ENCODE measurements around the gene KRTAP16-1. TPM values are rescaled to one million over a fixed set of nuclear protein-coding genes. Genes with fewer than 3 reads are reported as not detected.
"Not testable (repeated sequence)": the region's sequence is repeated elsewhere in the genome, so short reads cannot be mapped to it uniquely, and the experiment has no call there.

KRTAP16-1 gene
- total RNA-seq, 1 experiment from 2014 or later, result not detected

DNA sequence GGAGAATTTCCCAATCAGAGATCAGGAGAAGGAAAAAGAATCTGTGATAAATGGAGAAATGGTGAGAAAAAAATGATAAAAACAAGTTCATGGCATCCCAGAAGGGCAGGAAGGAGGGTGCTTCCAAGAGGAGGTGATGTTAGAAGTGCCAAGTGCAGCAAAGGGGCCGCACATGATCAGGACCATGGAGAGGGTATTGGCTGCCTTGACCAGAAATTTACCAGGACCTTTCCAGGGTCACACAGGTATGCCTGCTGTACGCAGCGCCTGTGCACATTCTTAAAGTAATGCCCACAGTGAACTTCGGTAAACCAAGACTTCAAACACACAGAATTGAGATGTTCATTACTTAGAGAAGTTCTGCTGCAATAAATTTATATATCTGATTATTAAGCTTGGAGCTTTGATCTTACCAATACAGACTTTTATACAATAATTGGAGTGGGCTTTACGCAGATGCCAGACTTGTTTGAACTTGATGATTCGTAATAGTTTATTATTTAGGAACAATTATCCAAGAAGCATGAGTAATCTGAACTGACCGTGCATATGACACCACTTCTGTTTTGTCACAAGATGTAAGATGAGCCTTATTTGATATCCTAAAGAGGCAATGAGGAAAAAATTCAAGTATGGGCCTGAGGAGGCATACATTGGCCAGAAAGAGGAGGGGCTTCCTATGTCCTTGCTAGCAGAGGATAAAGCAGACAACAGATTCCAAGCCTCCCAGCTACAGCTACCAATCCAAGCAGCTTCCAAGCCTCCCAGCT lies 43.7 kb upstream of the KRTAP16-1 start:
- H3K4me3 ChIP-seq (ENCODE audit: low read length), result no peak overlapping the region
- no peak overlapping the region for H2AFZ ChIP-seq (ENCODE audit: low read length)
- intact Hi-C loops (cut with micrococcal nuclease), result no loop called here
- H3K27ac ChIP-seq (ENCODE audit: low read length), result no peak overlapping the region
- H4K20me1 ChIP-seq (ENCODE audit: low read length), result no peaks in the 10 kb centered on the region
- no peak for TF ChIP-seq EZH2 (IDR thresholded peaks at IDR 0.05; ENCODE audit: low read length, unreplicated experiment)
- no peak for TF ChIP-seq EZH2phosphoT487 (IDR thresholded peaks at IDR 0.05; ENCODE audit: borderline replicate concordance, low read length)
- TF ChIP-seq, protein P1, sequence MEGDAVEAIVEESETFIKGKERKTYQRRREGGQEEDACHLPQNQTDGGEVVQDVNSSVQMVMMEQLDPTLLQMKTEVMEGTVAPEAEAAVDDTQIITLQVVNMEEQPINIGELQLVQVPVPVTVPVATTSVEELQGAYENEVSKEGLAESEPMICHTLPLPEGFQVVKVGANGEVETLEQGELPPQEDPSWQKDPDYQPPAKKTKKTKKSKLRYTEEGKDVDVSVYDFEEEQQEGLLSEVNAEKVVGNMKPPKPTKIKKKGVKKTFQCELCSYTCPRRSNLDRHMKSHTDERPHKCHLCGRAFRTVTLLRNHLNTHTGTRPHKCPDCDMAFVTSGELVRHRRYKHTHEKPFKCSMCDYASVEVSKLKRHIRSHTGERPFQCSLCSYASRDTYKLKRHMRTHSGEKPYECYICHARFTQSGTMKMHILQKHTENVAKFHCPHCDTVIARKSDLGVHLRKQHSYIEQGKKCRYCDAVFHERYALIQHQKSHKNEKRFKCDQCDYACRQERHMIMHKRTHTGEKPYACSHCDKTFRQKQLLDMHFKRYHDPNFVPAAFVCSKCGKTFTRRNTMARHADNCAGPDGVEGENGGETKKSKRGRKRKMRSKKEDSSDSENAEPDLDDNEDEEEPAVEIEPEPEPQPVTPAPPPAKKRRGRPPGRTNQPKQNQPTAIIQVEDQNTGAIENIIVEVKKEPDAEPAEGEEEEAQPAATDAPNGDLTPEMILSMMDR (conservative IDR thresholded peaks at IDR 0.05; ENCODE audit: low read depth, low read length), result no peak
- BruUV-seq (replicated peaks), result no TSS peak
- no peaks in the 10 kb centered on the region for H3K4me1 ChIP-seq (ENCODE audit: insufficient read depth, low read length)
- H3K27me3 ChIP-seq (ENCODE audit: low read length), result no peaks in the 10 kb centered on the region
- H3K9me3 ChIP-seq (ENCODE audit: low read length), result no peaks in the 10 kb centered on the region
- POLR2A ChIA-PET (ENCODE audit: unreplicated experiment), result no interaction called here
- H3K9ac ChIP-seq (ENCODE audit: low read length), result no peak overlapping the region
- CTCF ChIA-PET, result no interaction called here
- H3K36me3 ChIP-seq (ENCODE audit: low read depth, low read length), result no peaks in the 10 kb centered on the region
- no peaks in the 10 kb centered on the region for H3F3A ChIP-seq (ENCODE audit: low read length, unreplicated experiment)
- ATAC-seq (peak; percentile 64), DNase-seq (no peak)
- no peaks in the 10 kb centered on the region for H3K9me2 ChIP-seq (replicated peaks; ENCODE audit: low read length)
- H3K79me2 ChIP-seq (ENCODE audit: low read length), result no peaks in the 10 kb centered on the region
- H3K4me2 ChIP-seq (ENCODE audit: low read length), result no peak overlapping the region

DNA sequence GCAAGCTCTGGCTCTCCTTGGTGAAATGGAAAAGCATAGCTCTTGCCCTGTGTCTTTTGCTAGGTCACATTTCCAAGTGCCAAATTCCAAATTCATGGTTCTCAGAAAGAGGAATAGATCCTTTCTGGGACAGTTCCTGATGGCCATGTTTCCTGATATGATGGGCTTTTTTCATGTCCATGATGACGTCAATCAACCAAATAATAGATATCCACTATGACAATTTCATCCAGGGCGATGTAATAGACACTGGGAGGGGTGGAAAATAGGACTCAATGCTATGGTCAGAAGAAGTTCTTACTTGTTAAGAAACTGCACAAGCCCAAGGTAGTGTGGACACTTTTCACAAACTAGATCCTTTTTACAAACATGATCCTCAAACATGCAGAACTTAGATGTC lies 42.1 kb upstream of the KRTAP16-1 start:
- H3K9me2 ChIP-seq (replicated peaks; ENCODE audit: low read length), result no peaks in the 10 kb centered on the region
- CTCF ChIA-PET, result no interaction called here
- no TSS peak for BruUV-seq (replicated peaks)

DNA sequence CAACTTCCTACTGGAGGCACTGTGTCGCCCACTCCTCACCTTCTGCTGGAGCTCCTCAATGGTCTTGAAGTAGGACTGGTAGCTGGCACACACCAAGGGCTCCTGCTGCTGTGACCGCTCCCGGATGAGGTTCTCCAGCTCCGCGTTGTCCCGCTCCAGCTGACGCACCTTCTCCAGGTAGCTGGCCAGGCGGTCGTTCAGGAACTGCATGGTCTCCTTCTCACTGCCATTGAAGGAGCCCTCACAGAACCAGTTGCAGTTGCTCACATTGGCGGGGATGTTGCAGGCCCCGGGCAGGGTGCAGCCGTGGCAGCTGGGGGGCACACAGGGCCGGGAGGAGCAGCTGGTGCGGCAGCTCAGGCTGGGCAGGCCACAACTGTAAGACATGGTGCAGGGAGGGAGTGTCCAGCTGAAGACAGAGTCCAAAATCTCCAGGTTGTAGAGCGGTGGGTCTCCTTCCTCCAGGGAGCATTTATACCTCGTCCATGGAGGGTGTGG lies 41.3 kb upstream of the KRTAP16-1 start, which contains the start of gene KRT33A:
KRT33A (minus strand) TSS at position 448 of the 498 bp plus-strand sequence; CDS start at position 387, 61 bp downstream.
- H3K9me2 ChIP-seq (replicated peaks; ENCODE audit: low read length); CTCF ChIA-PET; H3K4me2 ChIP-seq (ENCODE audit: low read length); H3K79me2 ChIP-seq (ENCODE audit: low read length); H3K36me3 ChIP-seq (ENCODE audit: low read depth, low read length); DNase-seq; H4K20me1 ChIP-seq (ENCODE audit: low read length); H3K4me1 ChIP-seq (ENCODE audit: insufficient read depth, low read length); H3K27me3 ChIP-seq (ENCODE audit: low read length); H3F3A ChIP-seq (ENCODE audit: low read length, unreplicated experiment); H2AFZ ChIP-seq (ENCODE audit: low read length); ATAC-seq; H3K9me3 ChIP-seq (ENCODE audit: low read length); BruUV-seq (replicated peaks); H3K4me3 ChIP-seq (ENCODE audit: low read length); intact Hi-C loops (cut with micrococcal nuclease); H3K27ac ChIP-seq (ENCODE audit: low read length); H3K9ac ChIP-seq (ENCODE audit: low read length): not testable (repeated sequence)
- POLR2A ChIA-PET (ENCODE audit: unreplicated experiment), result interaction anchor here (0.6 kb wide), 1 partner anchor 178 kb away, joined by 3 read pairs; no protein-coding TSS in a partner anchor

More for the DNA sequence above, 42.1 kb upstream of the KRTAP16-1 start:
- POLR2A ChIA-PET (ENCODE audit: unreplicated experiment), result interaction anchor here (0.6 kb wide), 1 partner anchor 18 kb away, joined by 3 read pairs; the partner anchor contains the start of gene KRT33B
- DNase-seq (no peak), ATAC-seq (no peak)
- Histone ChIP-seq H3K79me2 (ENCODE audit: low read length) (no peaks in the 10 kb centered on the region), H3K9ac (ENCODE audit: low read length) (no peak overlapping the region), H3F3A (ENCODE audit: low read length, unreplicated experiment) (no peaks in the 10 kb centered on the region), H3K4me1 (ENCODE audit: insufficient read depth, low read length) (no peaks in the 10 kb centered on the region), H3K4me2 (ENCODE audit: low read length) (no peak overlapping the region), H3K4me3 (ENCODE audit: low read length) (no peak overlapping the region), H4K20me1 (ENCODE audit: low read length) (no peaks in the 10 kb centered on the region), H3K27me3 (ENCODE audit: low read length) (no peaks in the 10 kb centered on the region), H2AFZ (ENCODE audit: low read length) (no peak overlapping the region), H3K27ac (ENCODE audit: low read length) (no peak overlapping the region), H3K9me3 (ENCODE audit: low read length) (no peaks in the 10 kb centered on the region), H3K36me3 (ENCODE audit: low read depth, low read length) (no peaks in the 10 kb centered on the region)
- intact Hi-C loops (cut with micrococcal nuclease), result no loop called here
- TF ChIP-seq EZH2phosphoT487 (IDR thresholded peaks at IDR 0.05; ENCODE audit: borderline replicate concordance, low read length) (no peak), EZH2 (IDR thresholded peaks at IDR 0.05; ENCODE audit: low read length, unreplicated experiment) (no peak)
- TF ChIP-seq, protein P1 (conservative IDR thresholded peaks at IDR 0.05; ENCODE audit: low read depth, low read length), result no peak
